Brain microvascular endothelial cell (primary cell): ENCODE results near the gene PIGR.

Source experiments
- DNase-seq: peaks from one replicate; pipeline ENCODE4 v3.0.0-alpha.2; 2020
- H3K27ac ChIP-seq: fragments of 250-450 bp; sonication (Bioruptor Pico); 2 replicates; pipeline ENCODE4 v1.5.1; 2020; ENCODE audit warnings: mild to moderate bottlenecking, moderate library complexity
- H3K27me3 ChIP-seq: fragments of 250-450 bp; sonication (Bioruptor Pico); replicated peaks from 2 replicates; pipeline ENCODE4 v1.5.1; 2020; ENCODE audit warnings: mild to moderate bottlenecking
- H3K36me3 ChIP-seq: fragments of 250-450 bp; sonication (Bioruptor Pico); replicated peaks from 2 replicates; pipeline ENCODE4 v1.5.1; 2020; ENCODE audit warnings: mild to moderate bottlenecking
- H3K4me3 ChIP-seq: 2 replicates; pipeline ENCODE4 v1.5.1; 2011; ENCODE audit warnings: low read depth, mild to moderate bottlenecking, control low read depth, low read length, moderate library complexity
- in situ Hi-C: cut with HindIII; loops from 2 replicates; pipeline ENCODE4 v1.10.0; 2017; ENCODE audit warnings: low sequenced_read_pairs, low pct_ligation_motif_present
- TF ChIP-seq, protein P1 (sequence below): IDR thresholded peaks from 2 replicates; pipeline ENCODE4 v1.5.1; 2011; ENCODE audit warnings: low read depth, mild to moderate bottlenecking, moderate library complexity, low read length, control low read depth, inconsistent platforms; ENCODE audit errors: missing control alignments

Gene PIGR

GRCh38 chr1:206895325-206895724, 50.9 kb downstream of the PIGR start:
- no peaks in the 10 kb centered on the region for H3K36me3 ChIP-seq
- DNase-seq: no peak
- in situ Hi-C loops: no loop called here
- H3K4me3 ChIP-seq: no peak overlapping the region
- H3K27me3 ChIP-seq: no peaks in the 10 kb centered on the region
- TF ChIP-seq, protein P1, sequence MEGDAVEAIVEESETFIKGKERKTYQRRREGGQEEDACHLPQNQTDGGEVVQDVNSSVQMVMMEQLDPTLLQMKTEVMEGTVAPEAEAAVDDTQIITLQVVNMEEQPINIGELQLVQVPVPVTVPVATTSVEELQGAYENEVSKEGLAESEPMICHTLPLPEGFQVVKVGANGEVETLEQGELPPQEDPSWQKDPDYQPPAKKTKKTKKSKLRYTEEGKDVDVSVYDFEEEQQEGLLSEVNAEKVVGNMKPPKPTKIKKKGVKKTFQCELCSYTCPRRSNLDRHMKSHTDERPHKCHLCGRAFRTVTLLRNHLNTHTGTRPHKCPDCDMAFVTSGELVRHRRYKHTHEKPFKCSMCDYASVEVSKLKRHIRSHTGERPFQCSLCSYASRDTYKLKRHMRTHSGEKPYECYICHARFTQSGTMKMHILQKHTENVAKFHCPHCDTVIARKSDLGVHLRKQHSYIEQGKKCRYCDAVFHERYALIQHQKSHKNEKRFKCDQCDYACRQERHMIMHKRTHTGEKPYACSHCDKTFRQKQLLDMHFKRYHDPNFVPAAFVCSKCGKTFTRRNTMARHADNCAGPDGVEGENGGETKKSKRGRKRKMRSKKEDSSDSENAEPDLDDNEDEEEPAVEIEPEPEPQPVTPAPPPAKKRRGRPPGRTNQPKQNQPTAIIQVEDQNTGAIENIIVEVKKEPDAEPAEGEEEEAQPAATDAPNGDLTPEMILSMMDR: no peak
- H3K27ac ChIP-seq: no peak overlapping the region

- Histone ChIP-seq H3K27me3 (no peaks in the 10 kb centered on the region), H3K4me3 (no peak overlapping the region), H3K27ac (no peak overlapping the region), H3K36me3 (no peaks in the 10 kb centered on the region)
- no peak for DNase-seq
- TF ChIP-seq, protein P1: no peak
- in situ Hi-C loops: no loop called here
These were observed 52.9 kb downstream of the PIGR start for GRCh38 chr1:206893380-206893779.

DNA sequence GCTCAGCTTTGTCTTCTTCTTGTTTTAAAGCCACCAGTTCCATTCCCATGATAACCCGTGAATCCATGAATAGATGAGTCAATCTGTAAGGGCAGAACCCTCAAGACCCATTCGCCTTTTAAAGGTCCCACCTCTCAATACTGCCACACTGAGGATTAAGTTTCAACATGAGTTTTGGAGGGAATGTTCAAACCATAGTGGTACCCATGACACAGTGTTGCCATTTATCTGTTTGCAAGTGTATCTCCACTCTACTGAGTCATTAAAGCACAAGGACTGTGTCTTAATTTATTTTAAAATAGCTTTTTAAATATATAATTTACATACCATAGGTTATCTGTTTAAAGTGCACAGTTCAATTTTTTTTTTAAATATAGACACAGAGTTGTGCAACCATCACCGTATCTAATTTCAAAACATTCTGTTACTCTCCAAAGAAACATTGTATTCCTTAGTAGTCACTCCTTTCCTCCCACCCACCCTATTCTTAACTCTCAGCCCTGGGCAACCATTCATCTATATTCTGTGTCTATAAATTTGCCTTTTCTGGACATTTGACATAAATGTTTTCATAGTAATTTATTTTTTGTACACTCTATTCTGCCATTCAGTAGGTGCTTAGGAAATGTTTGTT, 53.8 kb downstream of the PIGR start:
- no peak for DNase-seq
- TF ChIP-seq, protein P1: no peak
- Histone ChIP-seq H3K4me3 (no peak overlapping the region), H3K27me3 (no peaks in the 10 kb centered on the region), H3K27ac (no peak overlapping the region), H3K36me3 (no peaks in the 10 kb centered on the region)
- in situ Hi-C loops: no loop called here

DNA sequence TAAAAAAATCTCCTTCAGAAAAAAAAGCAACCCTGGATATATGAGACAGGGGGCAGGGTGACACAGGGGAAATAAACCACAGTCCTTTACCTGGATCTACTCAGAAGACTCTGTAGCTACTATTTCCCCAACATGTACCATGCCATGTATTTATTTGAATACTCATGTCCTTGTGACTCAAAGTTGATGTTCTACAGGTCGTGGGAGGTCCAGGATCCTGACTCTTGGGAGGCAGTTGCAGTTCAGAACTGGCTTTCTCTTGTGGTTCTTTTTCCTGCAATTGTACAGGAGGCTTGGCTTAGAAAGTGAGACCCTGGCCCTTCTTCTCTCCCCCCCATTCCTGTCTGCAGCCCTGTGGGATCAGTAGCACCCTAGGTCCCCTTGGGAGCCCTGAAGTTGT, 54.9 kb downstream of the PIGR start:
- TF ChIP-seq, protein P1: no peak
- no peak overlapping the region for H3K27ac ChIP-seq
- no peaks in the 10 kb centered on the region for H3K36me3 ChIP-seq
- H3K4me3 ChIP-seq: no peak overlapping the region
- DNase-seq: no peak
- in situ Hi-C loops: no loop called here
- no peaks in the 10 kb centered on the region for H3K27me3 ChIP-seq

- in situ Hi-C loops: no loop called here
- TF ChIP-seq, protein P1: no peak
- no peaks in the 10 kb centered on the region for H3K27me3 ChIP-seq
- H3K4me3 ChIP-seq: no peak overlapping the region
- peak; percentile 65 for DNase-seq
- peak overlapping the region; percentile 11 for H3K27ac ChIP-seq
- H3K36me3 ChIP-seq: no peaks in the 10 kb centered on the region
These were observed 55.9 kb downstream of the PIGR start for GRCh38 chr1:206890125-206891060.
